Measurements from ENCODE around the gene TIMM23.
"Not testable (repeated sequence)": the region's sequence is repeated elsewhere in the genome, so short reads cannot be mapped to it uniquely, and the experiment has no call there.

The TIMM23 gene

GRCh38 chr10:46025406-46025805 lies 53.1 kb downstream of the TIMM23 start:
- DNase-seq = no peak

- no peak for DNase-seq
Observed at GRCh38 chr10:46026106-46026505, 53.8 kb downstream of the TIMM23 start.

GRCh38 chr10:46028584-46029460 lies 56.5 kb downstream of the TIMM23 start:
- peak; percentile 20 for DNase-seq

- DNase-seq = no peak
Observed at GRCh38 chr10:46029461-46030030, 57.3 kb downstream of the TIMM23 start.

- peak; percentile 81 for DNase-seq
Observed at GRCh38 chr10:46030091-46030937, 58.0 kb downstream of the TIMM23 start, which contains the start of gene NCOA4. Gene NCOA4 (minus strand): TSS chr10:46030623. CDS start chr10:46016680, 13,943 bp downstream.

- no peak for DNase-seq
Observed at GRCh38 chr10:46031648-46032532, 59.6 kb downstream of the TIMM23 start.

GRCh38 chr10:46033602-46034011 lies 61.3 kb downstream of the TIMM23 start:
- no peak for DNase-seq

- no peak for DNase-seq
Observed at GRCh38 chr10:46035923-46036849, 63.9 kb downstream of the TIMM23 start.

- no peak for DNase-seq
Observed at GRCh38 chr10:46037107-46037825, 65.0 kb downstream of the TIMM23 start.

GRCh38 chr10:46040004-46040403 lies 67.7 kb downstream of the TIMM23 start:
- no peak for DNase-seq

GRCh38 chr10:46042527-46042926 lies 70.2 kb downstream of the TIMM23 start:
- no peak for DNase-seq

- DNase-seq = no peak
Observed at GRCh38 chr10:46046261-46046660, 74.0 kb downstream of the TIMM23 start, which contains the start of gene MSMB. Gene MSMB (minus strand): TSS chr10:46046269. CDS start chr10:46046237, 32 bp downstream.

- no peak for DNase-seq
Observed at GRCh38 chr10:46048152-46048551, 75.9 kb downstream of the TIMM23 start.

GRCh38 chr10:46049497-46049831 lies 77.2 kb downstream of the TIMM23 start:
- DNase-seq = not testable (repeated sequence)

- no peak for DNase-seq
Observed at GRCh38 chr10:46050941-46051623, 78.8 kb downstream of the TIMM23 start.

- no peak for DNase-seq
Observed at GRCh38 chr10:46052057-46052790, 79.9 kb downstream of the TIMM23 start.

- DNase-seq = no peak
Observed at GRCh38 chr10:46052791-46053375, 80.6 kb downstream of the TIMM23 start.
